Measurements from ENCODE around the gene ICE2. TPM values are rescaled to one million over a fixed set of nuclear protein-coding genes. Genes with fewer than 3 reads are reported as not detected.

ICE2 gene, protein sequence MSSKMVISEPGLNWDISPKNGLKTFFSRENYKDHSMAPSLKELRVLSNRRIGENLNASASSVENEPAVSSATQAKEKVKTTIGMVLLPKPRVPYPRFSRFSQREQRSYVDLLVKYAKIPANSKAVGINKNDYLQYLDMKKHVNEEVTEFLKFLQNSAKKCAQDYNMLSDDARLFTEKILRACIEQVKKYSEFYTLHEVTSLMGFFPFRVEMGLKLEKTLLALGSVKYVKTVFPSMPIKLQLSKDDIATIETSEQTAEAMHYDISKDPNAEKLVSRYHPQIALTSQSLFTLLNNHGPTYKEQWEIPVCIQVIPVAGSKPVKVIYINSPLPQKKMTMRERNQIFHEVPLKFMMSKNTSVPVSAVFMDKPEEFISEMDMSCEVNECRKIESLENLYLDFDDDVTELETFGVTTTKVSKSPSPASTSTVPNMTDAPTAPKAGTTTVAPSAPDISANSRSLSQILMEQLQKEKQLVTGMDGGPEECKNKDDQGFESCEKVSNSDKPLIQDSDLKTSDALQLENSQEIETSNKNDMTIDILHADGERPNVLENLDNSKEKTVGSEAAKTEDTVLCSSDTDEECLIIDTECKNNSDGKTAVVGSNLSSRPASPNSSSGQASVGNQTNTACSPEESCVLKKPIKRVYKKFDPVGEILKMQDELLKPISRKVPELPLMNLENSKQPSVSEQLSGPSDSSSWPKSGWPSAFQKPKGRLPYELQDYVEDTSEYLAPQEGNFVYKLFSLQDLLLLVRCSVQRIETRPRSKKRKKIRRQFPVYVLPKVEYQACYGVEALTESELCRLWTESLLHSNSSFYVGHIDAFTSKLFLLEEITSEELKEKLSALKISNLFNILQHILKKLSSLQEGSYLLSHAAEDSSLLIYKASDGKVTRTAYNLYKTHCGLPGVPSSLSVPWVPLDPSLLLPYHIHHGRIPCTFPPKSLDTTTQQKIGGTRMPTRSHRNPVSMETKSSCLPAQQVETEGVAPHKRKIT
- total RNA-seq, result 10 to 100 TPM; 63.7 to 68.4 TPM
- polyA plus RNA-seq, result 10 to 100 TPM; 46.5 to 58.7 TPM

DNA sequence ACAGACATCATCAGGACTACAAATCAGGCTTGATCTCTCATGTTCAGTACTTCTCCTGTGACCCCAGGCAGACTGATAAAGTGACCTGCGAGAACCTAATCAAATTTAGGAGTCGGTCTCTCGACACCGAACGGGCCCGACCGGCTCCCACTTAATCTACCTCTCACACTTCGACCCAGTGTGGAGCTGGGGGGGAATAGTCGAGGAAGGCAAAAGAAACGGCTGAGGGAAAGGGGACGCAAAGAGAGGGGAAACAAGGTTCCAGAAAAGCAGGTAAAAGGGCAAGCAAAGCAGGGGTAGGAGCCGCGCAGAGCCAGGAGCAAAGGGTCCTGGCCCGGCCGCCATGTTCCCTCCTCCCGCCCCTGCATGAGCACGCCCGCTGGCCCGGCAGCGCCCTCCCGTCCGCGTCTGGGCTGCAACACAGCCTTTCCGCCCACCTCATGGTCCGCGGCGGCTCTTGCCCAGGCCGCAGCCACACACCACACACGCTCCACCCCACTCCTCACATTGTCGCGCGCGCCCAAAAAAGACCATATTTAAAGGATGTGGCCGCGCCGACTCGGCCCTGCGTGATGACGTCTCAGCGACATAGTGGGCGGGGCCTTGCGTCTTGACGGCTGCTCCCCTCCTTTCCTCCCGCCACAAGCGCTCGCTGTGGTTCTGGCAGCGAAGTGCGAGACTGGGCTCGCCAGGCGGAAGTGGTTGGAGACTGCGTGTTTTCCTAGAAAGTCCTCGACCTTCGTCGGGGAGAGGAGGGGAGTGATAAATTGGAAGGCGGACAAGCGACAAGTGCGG, at the start of gene ICE2:
ICE2 (minus strand) TSS at position 577 of the 795 bp plus-strand sequence. CDS start 1,165 bp downstream, outside the sequence.
- Histone ChIP-seq H3K4me3 (ENCODE audit: low read length in 2 of 2) (peak within 1 kb of the TSS; percentile 72 to 85), H3K27ac (ENCODE audit: low read depth, low read length) (peak within 1 kb of the TSS; percentile 88), H3K4me1 (ENCODE audit: insufficient read depth, low read length) (peaks cover 38% of the 10 kb centered on the region), H3K9me3 (ENCODE audit: control insufficient read depth in 1 of 2, low read length in 2 of 2) (no peaks in the 10 kb centered on the region), H3K27me3 (ENCODE audit: insufficient read depth, low read length) (no peaks in the 10 kb centered on the region), H3K36me3 (ENCODE audit: insufficient read depth, low read length) (no peaks in the 10 kb centered on the region)
- Mint-ChIP-seq H3K27me3 (no peaks in the 10 kb centered on the region), H3K4me3 (peak within 1 kb of the TSS; percentile 91 to 100 (median 98)), H3K9me3 (peaks cover 0 to 6% (median 0%) of the 10 kb centered on the region in 8 donors), H3K4me1 (peaks cover 37 to 55% (median 46%) of the 10 kb centered on the region in 4 donors), H3K27ac (peak within 1 kb of the TSS; percentile 96 to 100 (median 99)), H3K36me3 (peaks cover 11 to 26% of the 10 kb centered on the region in 2 donors)
- ChIA-PET POLR2A (ENCODE audit: partially characterized antibody) (interaction anchor here (0.6 to 3.8 kb wide), 20 partner anchors 9 to 789 kb away, joined by 3 to 30 read pairs (median 4); partner anchors contain the start of gene ANXA2), CTCF (ENCODE audit: partially characterized antibody) (interaction anchor here (1.5 kb wide), 1 partner anchor 119 kb away, joined by 4 read pairs; no protein-coding TSS in a partner anchor)
- intact Hi-C loops (cut with micrococcal nuclease), result loop anchor here (1.0 to 2.0 kb wide), 3 partner anchors 80 to 790 kb away; partner anchors contain the start of gene BNIP2
- peak; percentile 93 to 97 (median 94) for DNase-seq

DNA sequence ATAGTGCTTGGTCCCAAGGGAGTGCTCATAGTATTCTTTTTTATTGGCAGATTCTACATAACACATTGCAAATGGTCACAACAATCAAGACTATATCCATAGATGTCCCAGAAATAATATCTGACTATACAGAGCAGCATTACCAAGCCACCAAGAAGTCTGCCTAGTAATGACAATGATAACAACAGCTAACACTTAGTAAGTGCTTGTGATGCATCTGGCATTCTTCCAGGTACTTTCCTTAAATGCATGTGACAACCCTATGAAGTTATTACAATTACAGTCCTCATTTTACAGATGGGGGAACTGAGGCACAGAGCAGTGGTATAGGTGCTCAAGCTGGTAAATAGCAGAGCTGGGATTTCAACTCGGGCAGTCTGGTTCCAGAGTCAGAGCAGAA, 49.6 kb upstream of the ICE2 start:
- H3K27me3 ChIP-seq (ENCODE audit: insufficient read depth, low read length), result no peaks in the 10 kb centered on the region
- peak overlapping the region; percentile 71 for H3K27ac ChIP-seq (ENCODE audit: low read depth, low read length)
- Mint-ChIP-seq H3K27me3 (no peaks in the 10 kb centered on the region), H3K4me3 (peak overlapping the region in 7 of 8 donors; percentile 9 to 82 (median 64)), H3K9me3 (no peaks in the 10 kb centered on the region), H3K36me3 (peaks cover 58 to 84% of the 10 kb centered on the region in 2 donors), H3K27ac (peak overlapping the region; percentile 89 to 100 (median 97)), H3K4me1 (peaks cover 73 to 97% (median 82%) of the 10 kb centered on the region in 4 donors)
- H3K4me1 ChIP-seq (ENCODE audit: insufficient read depth, low read length), result peaks cover 87% of the 10 kb centered on the region
- peak; percentile 60 to 74 (median 66) for DNase-seq
- CTCF ChIA-PET (ENCODE audit: partially characterized antibody), result interaction anchor here (0.9 to 4.0 kb wide), 10 partner anchors 9 to 389 kb away, joined by 3 to 23 read pairs (median 4); no protein-coding TSS in a partner anchor
- no peak overlapping the region for H3K4me3 ChIP-seq (ENCODE audit: low read length in 2 of 2)
- POLR2A ChIA-PET (ENCODE audit: partially characterized antibody), result interaction anchor here (0.7 to 3.0 kb wide), 11 partner anchors 9 to 57 kb away, joined by 3 to 9 read pairs (median 4); no protein-coding TSS in a partner anchor
- intact Hi-C loops (cut with micrococcal nuclease), result no loop called here
- H3K9me3 ChIP-seq (ENCODE audit: control insufficient read depth in 1 of 2, low read length in 2 of 2), result no peaks in the 10 kb centered on the region
- H3K36me3 ChIP-seq (ENCODE audit: insufficient read depth, low read length), result peaks cover 16% of the 10 kb centered on the region

DNA sequence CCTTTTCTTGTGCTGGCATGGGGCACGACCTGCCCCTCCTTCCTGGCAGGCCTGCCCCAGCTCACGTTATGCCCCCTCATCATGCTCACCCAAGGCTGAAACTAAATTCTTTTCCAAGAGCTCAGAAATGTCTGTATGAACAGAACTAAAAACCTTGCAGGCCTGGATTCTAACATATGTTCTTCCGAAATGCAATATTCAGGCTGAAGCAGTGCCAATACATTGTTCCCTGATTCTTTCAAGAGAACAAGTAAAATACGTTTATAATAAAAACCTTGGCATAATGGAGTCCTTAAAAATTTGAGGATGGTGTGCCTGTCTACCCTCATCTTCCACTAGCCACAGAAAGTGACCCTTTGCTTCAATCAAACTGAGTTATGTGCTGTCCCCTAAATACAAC, 48.5 kb upstream of the ICE2 start:
- DNase-seq, result no peak
- H3K9me3 ChIP-seq (ENCODE audit: control insufficient read depth in 1 of 2, low read length in 2 of 2), result no peaks in the 10 kb centered on the region
- peaks cover 68 to 92% (median 77%) of the 10 kb centered on the region in 4 donors for H3K4me1 Mint-ChIP-seq
- CTCF ChIA-PET (ENCODE audit: partially characterized antibody), result interaction anchor here (1.1 to 4.0 kb wide), 7 partner anchors 10 to 389 kb away, joined by 3 to 23 read pairs (median 5); no protein-coding TSS in a partner anchor
- H3K27me3 ChIP-seq (ENCODE audit: insufficient read depth, low read length), result no peaks in the 10 kb centered on the region
- H3K4me3 ChIP-seq (ENCODE audit: low read length in 2 of 2), result no peak overlapping the region
- no peaks in the 10 kb centered on the region for H3K27me3 Mint-ChIP-seq
- H3K36me3 Mint-ChIP-seq, result peaks cover 58 to 85% of the 10 kb centered on the region in 2 donors
- peaks cover 16% of the 10 kb centered on the region for H3K36me3 ChIP-seq (ENCODE audit: insufficient read depth, low read length)
- H3K27ac Mint-ChIP-seq, result peak overlapping the region; percentile 89 to 100 (median 97)
- peak overlapping the region in 5 of 8 donors; percentile 33 to 70 (median 51) for H3K4me3 Mint-ChIP-seq
- H3K9me3 Mint-ChIP-seq, result no peaks in the 10 kb centered on the region
- peaks cover 76% of the 10 kb centered on the region for H3K4me1 ChIP-seq (ENCODE audit: insufficient read depth, low read length)
- POLR2A ChIA-PET (ENCODE audit: partially characterized antibody), result interaction anchor here (0.6 to 3.0 kb wide), 3 partner anchors 22 to 48 kb away, joined by 4 to 9 read pairs (median 4); no protein-coding TSS in a partner anchor
- H3K27ac ChIP-seq (ENCODE audit: low read depth, low read length), result peak overlapping the region; percentile 71
- intact Hi-C loops (cut with micrococcal nuclease), result no loop called here

DNA sequence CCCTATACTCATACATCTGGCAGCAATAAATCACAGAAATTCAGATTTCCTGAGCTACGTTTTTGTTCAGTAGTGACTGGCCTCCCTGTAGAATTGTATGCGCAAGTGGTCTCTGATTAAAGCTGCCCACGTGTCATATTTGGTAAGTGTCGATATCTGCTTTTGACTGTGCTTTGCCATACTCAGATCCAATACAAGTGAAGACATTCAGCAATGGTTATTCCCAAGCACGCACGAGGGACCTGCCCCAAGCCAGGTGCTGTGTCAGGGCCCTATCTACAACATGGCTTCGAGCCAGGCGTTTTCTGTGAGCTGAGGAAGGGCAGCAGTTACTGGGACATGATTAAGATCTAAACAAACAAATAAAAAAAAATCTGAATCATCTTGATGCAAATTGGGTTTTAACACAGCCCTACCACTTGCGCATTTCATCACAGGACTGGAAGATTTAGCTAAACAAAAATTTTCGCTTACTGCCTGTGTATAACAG, 47.2 kb upstream of the ICE2 start:
- Histone ChIP-seq H3K9me3 (ENCODE audit: control insufficient read depth in 1 of 2, low read length in 2 of 2) (no peaks in the 10 kb centered on the region), H3K4me3 (ENCODE audit: low read length in 2 of 2) (no peak overlapping the region), H3K27me3 (ENCODE audit: insufficient read depth, low read length) (no peaks in the 10 kb centered on the region), H3K36me3 (ENCODE audit: insufficient read depth, low read length) (peaks cover 16% of the 10 kb centered on the region), H3K27ac (ENCODE audit: low read depth, low read length) (peak overlapping the region; percentile 71), H3K4me1 (ENCODE audit: insufficient read depth, low read length) (peaks cover 64% of the 10 kb centered on the region)
- Mint-ChIP-seq H3K27me3 (no peaks in the 10 kb centered on the region), H3K27ac (peak overlapping the region; percentile 88 to 100 (median 97)), H3K4me1 (peaks cover 61 to 85% (median 72%) of the 10 kb centered on the region in 4 donors), H3K4me3 (peak overlapping the region in 7 of 8 donors; percentile 8 to 63 (median 39)), H3K36me3 (peaks cover 58 to 84% of the 10 kb centered on the region in 2 donors), H3K9me3 (no peaks in the 10 kb centered on the region)
- POLR2A ChIA-PET (ENCODE audit: partially characterized antibody), result interaction anchor here (1.1 to 3.0 kb wide), 8 partner anchors 13 to 58 kb away, joined by 4 to 9 read pairs (median 4); no protein-coding TSS in a partner anchor
- CTCF ChIA-PET (ENCODE audit: partially characterized antibody), result interaction anchor here (0.7 to 4.0 kb wide), 13 partner anchors 9 to 406 kb away, joined by 3 to 23 read pairs (median 4); no protein-coding TSS in a partner anchor
- intact Hi-C loops (cut with micrococcal nuclease), result no loop called here
- DNase-seq, result peak in 4 of 5 donors; percentile 35 to 73 (median 46)

DNA sequence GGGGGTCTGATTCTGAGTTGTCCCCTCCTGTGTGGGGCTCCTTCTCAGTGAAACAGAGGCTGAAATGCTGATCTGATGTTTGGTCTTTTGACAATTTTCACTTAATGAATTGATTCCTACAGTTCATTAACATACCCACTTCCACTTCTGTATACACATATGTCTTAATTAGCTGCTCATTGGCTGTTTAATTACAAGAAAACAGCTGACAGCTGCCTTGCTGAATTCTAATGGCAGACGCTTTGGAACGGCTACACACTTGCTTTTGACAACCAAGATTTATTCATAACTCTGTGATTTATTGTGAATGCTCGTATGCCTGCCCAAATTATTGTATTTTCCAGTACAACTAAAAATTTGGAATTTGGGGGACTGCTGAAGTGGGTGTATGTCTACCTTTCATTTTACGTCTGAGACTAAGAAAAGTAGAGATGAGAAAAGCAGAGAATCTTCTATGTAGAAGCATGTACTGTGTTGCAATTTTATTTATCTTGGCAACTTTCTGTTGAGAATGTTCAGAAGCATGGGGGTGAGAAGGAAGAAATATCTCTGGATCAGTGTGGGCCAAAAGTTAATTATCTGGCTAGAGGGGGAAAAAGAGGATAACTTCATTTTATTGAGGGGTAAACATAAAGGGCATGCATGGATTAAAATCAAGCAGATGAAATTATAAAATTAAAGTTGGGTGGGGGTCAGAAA, 46.5 kb upstream of the ICE2 start:
- Histone ChIP-seq H3K9me3 (ENCODE audit: control insufficient read depth in 1 of 2, low read length in 2 of 2) (no peaks in the 10 kb centered on the region), H3K4me3 (ENCODE audit: low read length in 2 of 2) (no peak overlapping the region), H3K27ac (ENCODE audit: low read depth, low read length) (peak overlapping the region; percentile 71), H3K4me1 (ENCODE audit: insufficient read depth, low read length) (peaks cover 63% of the 10 kb centered on the region), H3K27me3 (ENCODE audit: insufficient read depth, low read length) (no peaks in the 10 kb centered on the region), H3K36me3 (ENCODE audit: insufficient read depth, low read length) (peaks cover 16% of the 10 kb centered on the region)
- DNase-seq, result no peak
- ChIA-PET CTCF (ENCODE audit: partially characterized antibody) (interaction anchor here (0.7 to 4.0 kb wide), 7 partner anchors 8 to 407 kb away, joined by 3 to 23 read pairs (median 4); no protein-coding TSS in a partner anchor), POLR2A (ENCODE audit: partially characterized antibody) (interaction anchor here (1.1 to 3.0 kb wide), 8 partner anchors 13 to 64 kb away, joined by 3 to 9 read pairs (median 4); no protein-coding TSS in a partner anchor)
- no peaks in the 10 kb centered on the region for H3K9me3 Mint-ChIP-seq
- intact Hi-C loops (cut with micrococcal nuclease), result loop anchor here (2.0 kb wide), 1 partner anchor 15 kb away; no protein-coding TSS in a partner anchor
- peak overlapping the region in 3 of 8 donors; percentile 19 to 63 (median 31) for H3K4me3 Mint-ChIP-seq
- peak overlapping the region; percentile 42 to 100 (median 89) for H3K27ac Mint-ChIP-seq
- H3K27me3 Mint-ChIP-seq, result no peaks in the 10 kb centered on the region
- H3K4me1 Mint-ChIP-seq, result peaks cover 62 to 84% (median 73%) of the 10 kb centered on the region in 4 donors
- H3K36me3 Mint-ChIP-seq, result peaks cover 56 to 82% of the 10 kb centered on the region in 2 donors
